Tibial nerve (tissue), 4 donors: Measurements from ENCODE around the gene FOLR2.

Source experiments
- EP300 ChIP-seq, 2 donors: sonication (generic); formaldehyde crosslinking; IDR thresholded peaks; one replicate each; pipeline ENCODE4 v1.6.1; 2017; ENCODE audit warnings: antibody characterized with exemption in 2 of 2, mild to moderate bottlenecking in 1 of 2
- POLR2A ChIP-seq, 2 donors: fragments of 450-650 bp; IDR thresholded peaks; one replicate each; pipeline ENCODE4 v1.6.1; 2017; ENCODE audit warnings: antibody characterized with exemption in 2 of 2, mild to moderate bottlenecking in 2 of 2, moderate library complexity in 2 of 2
- TF ChIP-seq, protein P1 (sequence below), 5 experiments: fragments of 200-600 bp in 3 of 5; fragments of 450-650 bp in 2 of 5; sonication (generic) in 3 of 5; IDR thresholded peaks; one replicate each; pipeline ENCODE4 v1.5.1; 2016 to 2019; ENCODE audit warnings: antibody characterized with exemption in 5 of 5, mild to moderate bottlenecking in 3 of 5, moderate library complexity in 2 of 5

DNA sequence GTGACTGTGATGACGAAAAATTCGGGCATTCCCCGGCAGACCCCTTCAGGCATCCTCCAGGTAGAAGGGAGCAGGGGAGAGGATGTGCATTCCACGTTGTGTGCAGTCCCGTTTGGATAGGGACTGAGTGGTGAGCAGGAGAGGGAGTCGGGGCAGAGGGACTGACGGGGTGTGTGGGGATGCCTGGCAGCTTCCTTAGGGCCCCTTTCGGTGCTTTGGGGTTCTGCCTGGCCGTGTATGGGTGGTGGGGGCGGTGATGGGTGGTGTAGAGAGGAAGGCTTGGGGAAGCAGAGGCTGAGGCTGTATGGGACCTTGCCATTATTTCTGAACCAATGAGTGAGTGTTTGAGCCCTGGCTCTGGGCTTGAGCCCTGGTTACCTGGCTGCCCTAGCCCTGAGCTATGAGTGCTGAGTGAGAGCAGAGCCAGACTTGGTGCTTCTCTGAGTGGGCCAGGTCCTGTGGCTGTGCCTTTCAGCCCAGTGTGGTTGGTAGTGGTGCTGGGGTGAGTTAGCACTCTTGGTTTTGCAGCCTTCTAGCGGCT, 8.9 kb downstream of the FOLR2 start:
- TF ChIP-seq, protein P1, sequence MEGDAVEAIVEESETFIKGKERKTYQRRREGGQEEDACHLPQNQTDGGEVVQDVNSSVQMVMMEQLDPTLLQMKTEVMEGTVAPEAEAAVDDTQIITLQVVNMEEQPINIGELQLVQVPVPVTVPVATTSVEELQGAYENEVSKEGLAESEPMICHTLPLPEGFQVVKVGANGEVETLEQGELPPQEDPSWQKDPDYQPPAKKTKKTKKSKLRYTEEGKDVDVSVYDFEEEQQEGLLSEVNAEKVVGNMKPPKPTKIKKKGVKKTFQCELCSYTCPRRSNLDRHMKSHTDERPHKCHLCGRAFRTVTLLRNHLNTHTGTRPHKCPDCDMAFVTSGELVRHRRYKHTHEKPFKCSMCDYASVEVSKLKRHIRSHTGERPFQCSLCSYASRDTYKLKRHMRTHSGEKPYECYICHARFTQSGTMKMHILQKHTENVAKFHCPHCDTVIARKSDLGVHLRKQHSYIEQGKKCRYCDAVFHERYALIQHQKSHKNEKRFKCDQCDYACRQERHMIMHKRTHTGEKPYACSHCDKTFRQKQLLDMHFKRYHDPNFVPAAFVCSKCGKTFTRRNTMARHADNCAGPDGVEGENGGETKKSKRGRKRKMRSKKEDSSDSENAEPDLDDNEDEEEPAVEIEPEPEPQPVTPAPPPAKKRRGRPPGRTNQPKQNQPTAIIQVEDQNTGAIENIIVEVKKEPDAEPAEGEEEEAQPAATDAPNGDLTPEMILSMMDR (IDR thresholded peaks at IDR 0.05), result no peak
- TF ChIP-seq POLR2A (IDR thresholded peaks at IDR 0.05) (no peak), EP300 (IDR thresholded peaks at IDR 0.05) (no peak)
